Astrocyte (in vitro differentiated cells and primary cell): ENCODE data around the gene EPAS1. TPM values are rescaled to one million over a fixed set of nuclear protein-coding genes. Genes with fewer than 3 reads are reported as not detected.

Experiments
- DNase-seq: peaks from one replicate; pipeline ENCODE4 v3.0.0-alpha.2; 2010; ENCODE audit warnings: low read depth
- FAIRE-seq: peaks from 2 replicates; lab custom pipeline; 2011; peaks lifted over from hg19 to GRCh38; lab: Jason Lieb, UNC
- H2AFZ ChIP-seq: 2 replicates; pipeline ENCODE4 v1.6.0; 2012; ENCODE audit warnings: low read depth, low read length, inconsistent platforms
- H3K27ac ChIP-seq: 2 replicates; pipeline ENCODE4 v1.5.1; 2011; ENCODE audit warnings: low read depth, low read length, inconsistent platforms
- H3K27me3 ChIP-seq: 2 replicates; pipeline ENCODE4 v1.6.0; 2011; ENCODE audit warnings: low read length, inconsistent platforms; ENCODE audit not compliant: insufficient read depth
- H3K36me3 ChIP-seq: 2 replicates; pipeline ENCODE4 v1.5.1; 2011; ENCODE audit warnings: low read length, inconsistent platforms; ENCODE audit not compliant: insufficient read depth
- H3K4me1 ChIP-seq: 2 replicates; pipeline ENCODE4 v1.5.1; 2011; ENCODE audit warnings: low read length, inconsistent platforms; ENCODE audit not compliant: insufficient read depth
- H3K4me2 ChIP-seq: 2 replicates; pipeline ENCODE4 v1.6.0; 2012; ENCODE audit warnings: low read length, inconsistent platforms
- H3K4me3 ChIP-seq: 2 replicates; pipeline ENCODE4 v1.5.1; 2011; ENCODE audit warnings: low read depth, mild to moderate bottlenecking, low read length, inconsistent platforms; ENCODE audit not compliant: insufficient read depth
- H3K79me2 ChIP-seq: 2 replicates; pipeline ENCODE4 v1.6.0; 2012; ENCODE audit warnings: mild to moderate bottlenecking, low read length, inconsistent platforms; ENCODE audit not compliant: insufficient read depth
- H3K9ac ChIP-seq: 2 replicates; pipeline ENCODE4 v1.6.0; 2012; ENCODE audit warnings: mild to moderate bottlenecking, low read length, inconsistent platforms
- H3K9me3 ChIP-seq: 2 replicates; pipeline ENCODE4 v1.5.1; 2012; ENCODE audit warnings: low read depth, mild to moderate bottlenecking, low read length, inconsistent platforms; ENCODE audit not compliant: insufficient read depth
- H4K20me1 ChIP-seq: 2 replicates; pipeline ENCODE4 v1.6.0; 2012; ENCODE audit warnings: low read length, inconsistent platforms; ENCODE audit not compliant: insufficient read depth
- H3K27ac Mint-ChIP-seq: one replicate; pipeline ENCODE4 v1.8.0; 2021; ENCODE audit warnings: mild to moderate bottlenecking, mixed read lengths; ENCODE audit not compliant: unreplicated experiment
- H3K27me3 Mint-ChIP-seq: one replicate; pipeline ENCODE4 v1.8.0; 2021; ENCODE audit warnings: low read depth, mixed read lengths; ENCODE audit not compliant: unreplicated experiment
- H3K36me3 Mint-ChIP-seq: one replicate; pipeline ENCODE4 v1.8.0; 2021; ENCODE audit warnings: low read depth, mixed read lengths; ENCODE audit not compliant: unreplicated experiment
- H3K4me1 Mint-ChIP-seq: one replicate; pipeline ENCODE4 v1.8.0; 2021; ENCODE audit warnings: low read depth, mixed read lengths; ENCODE audit not compliant: unreplicated experiment
- H3K4me3 Mint-ChIP-seq: one replicate; pipeline ENCODE4 v1.8.0; 2021; ENCODE audit warnings: mild to moderate bottlenecking, moderate library complexity, mixed read lengths; ENCODE audit not compliant: unreplicated experiment
- H3K9me3 Mint-ChIP-seq: one replicate; pipeline ENCODE4 v1.8.0; 2021; ENCODE audit warnings: mild to moderate bottlenecking, mixed read lengths; ENCODE audit not compliant: unreplicated experiment
- CTCF ChIP-seq: IDR thresholded peaks from 2 replicates; pipeline ENCODE4 v1.5.1; 2011; ENCODE audit warnings: low read depth, mild to moderate bottlenecking, inconsistent platforms, low read length, moderate library complexity; ENCODE audit not compliant: insufficient read depth
- EZH2 ChIP-seq: IDR thresholded peaks from 2 replicates; pipeline ENCODE4 v1.6.1; 2012; ENCODE audit warnings: mild to moderate bottlenecking, low read length, inconsistent platforms; ENCODE audit not compliant: insufficient read depth
- total RNA-seq: library from RNA; stranded (reverse); gene quantifications from 2 replicates; pipeline ENCODE4 v1.2.1, GENCODE V29; 2021

Gene EPAS1
- total RNA-seq, 1 donor from 2014 or later: 42.8 TPM

GRCh38 chr2:46372475-46372874, 75.3 kb downstream of the EPAS1 start:
- peaks cover 18% of the 10 kb centered on the region for H3K27me3 Mint-ChIP-seq
- no peaks in the 10 kb centered on the region for H3K4me1 ChIP-seq

GRCh38 chr2:46373238-46373637, 76.0 kb downstream of the EPAS1 start:
- Histone ChIP-seq H3K27ac (no peak overlapping the region), H2AFZ (no peak overlapping the region), H3K4me3 (no peak overlapping the region), H3K4me2 (no peak overlapping the region), H3K27me3 (no peaks in the 10 kb centered on the region), H3K4me1 (no peaks in the 10 kb centered on the region), H3K9ac (no peak overlapping the region), H3K79me2 (no peaks in the 10 kb centered on the region), H4K20me1 (no peaks in the 10 kb centered on the region), H3K9me3 (no peaks in the 10 kb centered on the region), H3K36me3 (no peaks in the 10 kb centered on the region)
- H3K4me3 Mint-ChIP-seq: no peak overlapping the region
- H3K36me3 Mint-ChIP-seq: peaks cover 24% of the 10 kb centered on the region
- no peak for FAIRE-seq
- H3K27ac Mint-ChIP-seq: no peak overlapping the region
- H3K9me3 Mint-ChIP-seq: peaks cover 5% of the 10 kb centered on the region
- H3K4me1 Mint-ChIP-seq: no peaks in the 10 kb centered on the region
- TF ChIP-seq CTCF (no peak), EZH2 (no peak)
- no peak for DNase-seq
- H3K27me3 Mint-ChIP-seq: peaks cover 18% of the 10 kb centered on the region

More at GRCh38 chr2:46372475-46372874, 75.3 kb downstream of the EPAS1 start:
- H2AFZ ChIP-seq: no peak overlapping the region
- DNase-seq: no peak
- no peaks in the 10 kb centered on the region for H3K27me3 ChIP-seq
- no peak for TF ChIP-seq CTCF
- TF ChIP-seq EZH2: no peak
- Mint-ChIP-seq H3K36me3 (peaks cover 26% of the 10 kb centered on the region), H3K27ac (no peak overlapping the region), H3K4me3 (no peak overlapping the region), H3K4me1 (no peaks in the 10 kb centered on the region), H3K9me3 (peaks cover 5% of the 10 kb centered on the region)
- no peak overlapping the region for H3K4me2 ChIP-seq
- no peak overlapping the region for H3K4me3 ChIP-seq
- H3K27ac ChIP-seq: no peak overlapping the region
- no peak overlapping the region for H3K9ac ChIP-seq
- no peaks in the 10 kb centered on the region for H3K36me3 ChIP-seq
- no peaks in the 10 kb centered on the region for H3K79me2 ChIP-seq
- H3K9me3 ChIP-seq: no peaks in the 10 kb centered on the region
- FAIRE-seq: no peak
- no peaks in the 10 kb centered on the region for H4K20me1 ChIP-seq

- Mint-ChIP-seq H3K27ac (no peak overlapping the region), H3K27me3 (peaks cover 26% of the 10 kb centered on the region), H3K36me3 (peaks cover 32% of the 10 kb centered on the region), H3K4me3 (no peak overlapping the region), H3K9me3 (peaks cover 3% of the 10 kb centered on the region), H3K4me1 (no peaks in the 10 kb centered on the region)
- no peaks in the 10 kb centered on the region for H3K27me3 ChIP-seq
- H3K4me3 ChIP-seq: no peak overlapping the region
- no peaks in the 10 kb centered on the region for H3K4me1 ChIP-seq
- no peak overlapping the region for H3K27ac ChIP-seq
- H2AFZ ChIP-seq: no peak overlapping the region
- no peak overlapping the region for H3K9ac ChIP-seq
- TF ChIP-seq EZH2 (no peak), CTCF (no peak)
- no peaks in the 10 kb centered on the region for H4K20me1 ChIP-seq
- DNase-seq (no peak), FAIRE-seq (no peak)
- no peaks in the 10 kb centered on the region for H3K9me3 ChIP-seq
- H3K4me2 ChIP-seq: no peak overlapping the region
- no peaks in the 10 kb centered on the region for H3K79me2 ChIP-seq
- no peaks in the 10 kb centered on the region for H3K36me3 ChIP-seq
Observed at GRCh38 chr2:46375566-46376125, 78.4 kb downstream of the EPAS1 start.
